HL-60 (cell line): ENCODE results near the gene COLQ.

ENCODE experiments used
- DNase-seq, 2 experiments: peaks; one replicate each; pipeline ENCODE4 v3.0.0-alpha.2; 2010 to 2020; ENCODE audit warnings: low read depth in 1 of 2, low spot score in 1 of 2
- H3K27ac ChIP-seq: fragments of 250-450 bp; sonication (Bioruptor Pico); replicated peaks from 2 replicates; pipeline ENCODE4 v1.5.1; 2020; ENCODE audit warnings: mild to moderate bottlenecking, moderate library complexity
- H3K27me3 ChIP-seq: fragments of 250-450 bp; sonication (Bioruptor Pico); 2 replicates; pipeline ENCODE4 v1.5.1; 2021; ENCODE audit warnings: mild to moderate bottlenecking, moderate library complexity; ENCODE audit not compliant: insufficient read depth, poor library complexity, severe bottlenecking
- H3K4me3 ChIP-seq: replicated peaks from 2 replicates; pipeline ENCODE4 v1.5.1; 2011; ENCODE audit warnings: mild to moderate bottlenecking, control low read depth, low read length; ENCODE audit not compliant: insufficient read depth
- CTCF ChIP-seq: IDR thresholded peaks from one replicate; pipeline ENCODE4 v1.5.1; 2011; ENCODE audit warnings: low read length, control low read depth, inconsistent platforms; ENCODE audit not compliant: insufficient read depth
- GABPA ChIP-seq: IDR thresholded peaks from 2 replicates; pipeline ENCODE4 v1.6.1; 2012; ENCODE audit warnings: low read depth
- POLR2AphosphoS5 ChIP-seq: IDR thresholded peaks from 2 replicates; pipeline ENCODE4 v1.6.1; 2012; ENCODE audit warnings: low read depth
- REST ChIP-seq: IDR thresholded peaks from 2 replicates; pipeline ENCODE4 v1.6.1; 2012; ENCODE audit warnings: low read depth; ENCODE audit not compliant: insufficient replicate concordance
- SPI1 ChIP-seq: IDR thresholded peaks from 2 replicates; pipeline ENCODE4 v1.6.1; 2012; ENCODE audit warnings: low read depth, mild to moderate bottlenecking, borderline replicate concordance

The COLQ gene

GRCh38 chr3:15465876-15466585 is 55.5 kb downstream of the COLQ start:
- H3K27me3 ChIP-seq: no peaks in the 10 kb centered on the region
- H3K27ac ChIP-seq: no peak overlapping the region
- TF ChIP-seq CTCF: no peak
- no peak for TF ChIP-seq POLR2AphosphoS5
- TF ChIP-seq REST: no peak
- no peak for TF ChIP-seq GABPA
- no peak for TF ChIP-seq SPI1
- no peak overlapping the region for H3K4me3 ChIP-seq
- no peak for DNase-seq

- H3K4me3 ChIP-seq: no peak overlapping the region
- DNase-seq: no peak
- H3K27me3 ChIP-seq: no peaks in the 10 kb centered on the region
- H3K27ac ChIP-seq: no peak overlapping the region
- TF ChIP-seq POLR2AphosphoS5 (no peak), CTCF (no peak), SPI1 (no peak), GABPA (no peak), REST (no peak)
Measured at GRCh38 chr3:15462451-15462850, 59.1 kb downstream of the COLQ start.

DNA sequence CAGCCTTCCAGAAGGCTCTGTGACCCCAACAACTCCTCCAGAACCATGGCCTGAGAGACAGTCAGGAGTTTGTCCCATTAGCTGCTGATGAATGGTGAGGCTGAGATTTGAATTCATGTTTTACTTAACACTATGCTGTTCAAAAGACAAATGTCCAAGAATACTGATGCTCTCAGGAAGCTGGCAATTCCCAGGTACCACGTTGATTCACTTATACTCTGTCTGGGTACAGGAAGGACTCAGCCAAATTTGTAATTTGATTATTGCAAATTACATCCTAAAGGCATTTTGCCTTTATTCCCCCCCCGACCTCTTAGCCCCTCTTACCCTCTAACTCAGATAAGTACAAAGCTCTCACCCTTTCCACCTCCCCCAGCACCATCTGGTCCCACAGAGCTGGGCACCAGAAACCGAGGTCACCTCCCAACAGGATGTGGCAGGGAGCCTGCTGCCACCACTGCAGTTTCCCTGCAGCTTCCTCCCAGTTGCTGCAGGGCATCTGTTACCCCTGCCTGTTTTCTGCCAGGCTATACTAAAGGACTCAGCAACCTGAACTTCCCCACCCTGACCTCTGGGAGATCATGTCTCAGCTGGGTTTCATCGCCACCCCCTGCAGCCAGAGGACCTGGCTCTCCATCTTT is 60.5 kb downstream of the COLQ start:
- DNase-seq: peak; percentile 39 to 53
- no peak overlapping the region for H3K4me3 ChIP-seq
- no peaks in the 10 kb centered on the region for H3K27me3 ChIP-seq
- TF ChIP-seq SPI1 (peak; percentile 33; the same call in 1 of the 2 replicates), POLR2AphosphoS5 (peak; percentile 65), GABPA (no peak), REST (no peak)
- H3K27ac ChIP-seq: no peak overlapping the region
